ENCODE results near the gene CCDC86. TPM values are rescaled to one million over a fixed set of nuclear protein-coding genes. Genes with fewer than 3 reads are reported as not detected.

The CCDC86 gene
- total RNA-seq, 1 donor from 2014 or later: 3.3 TPM

DNA sequence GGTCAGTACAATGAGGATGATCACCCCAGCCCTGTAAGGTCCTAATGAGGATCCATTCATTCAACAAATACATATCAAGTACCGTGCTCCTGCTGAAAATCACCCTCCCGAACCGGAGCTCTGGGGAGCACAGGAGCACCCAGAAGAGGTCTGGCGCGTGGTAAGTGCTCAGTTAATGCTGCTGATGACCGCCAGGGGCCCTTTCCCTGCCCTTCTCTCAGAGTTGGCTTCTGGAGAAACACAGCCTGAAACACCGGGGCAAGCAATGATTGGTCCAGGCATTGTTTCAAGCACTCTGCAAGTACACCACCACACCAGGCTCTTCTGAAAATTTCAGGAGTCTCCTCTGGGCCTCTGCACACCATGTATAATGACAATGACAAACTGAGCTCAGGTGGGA lies 3.8 kb upstream of the CCDC86 start:
- Histone ChIP-seq H3K9ac (no peak overlapping the region), H3K9me3 (ENCODE audit: low read depth) (no peaks in the 10 kb centered on the region), H3K4me3 (no peak overlapping the region), H3K36me3 (no peaks in the 10 kb centered on the region), H4K20me1 (ENCODE audit: low read depth) (no peaks in the 10 kb centered on the region), H2AFZ (replicated peaks) (peak overlapping the region; percentile 50), H3F3A (ENCODE audit: low read depth) (no peaks in the 10 kb centered on the region), H3K4me1 (peaks cover 2% of the 10 kb centered on the region), H3K79me2 (ENCODE audit: low read depth) (peaks cover 11% of the 10 kb centered on the region), H3K27ac (no peak overlapping the region), H3K27me3 (peaks cover 28% of the 10 kb centered on the region), H3K4me2 (no peak overlapping the region)
- Mint-ChIP-seq H3K9me3 (no peaks in the 10 kb centered on the region), H3K4me3 (no peak overlapping the region), H3K27ac (no peak overlapping the region), H3K36me3 (no peaks in the 10 kb centered on the region), H3K27me3 (ENCODE audit: insufficient read depth, low read depth) (peaks cover 3% of the 10 kb centered on the region), H3K4me1 (peaks cover 13% of the 10 kb centered on the region)
- peak; percentile 35 for DNase-seq (ENCODE audit: low spot score)
- TF ChIP-seq EZH2phosphoT487 (IDR thresholded peaks at IDR 0.05) (no peak), EZH2 (IDR thresholded peaks at IDR 0.05) (no peak)
- TF ChIP-seq, protein P1, sequence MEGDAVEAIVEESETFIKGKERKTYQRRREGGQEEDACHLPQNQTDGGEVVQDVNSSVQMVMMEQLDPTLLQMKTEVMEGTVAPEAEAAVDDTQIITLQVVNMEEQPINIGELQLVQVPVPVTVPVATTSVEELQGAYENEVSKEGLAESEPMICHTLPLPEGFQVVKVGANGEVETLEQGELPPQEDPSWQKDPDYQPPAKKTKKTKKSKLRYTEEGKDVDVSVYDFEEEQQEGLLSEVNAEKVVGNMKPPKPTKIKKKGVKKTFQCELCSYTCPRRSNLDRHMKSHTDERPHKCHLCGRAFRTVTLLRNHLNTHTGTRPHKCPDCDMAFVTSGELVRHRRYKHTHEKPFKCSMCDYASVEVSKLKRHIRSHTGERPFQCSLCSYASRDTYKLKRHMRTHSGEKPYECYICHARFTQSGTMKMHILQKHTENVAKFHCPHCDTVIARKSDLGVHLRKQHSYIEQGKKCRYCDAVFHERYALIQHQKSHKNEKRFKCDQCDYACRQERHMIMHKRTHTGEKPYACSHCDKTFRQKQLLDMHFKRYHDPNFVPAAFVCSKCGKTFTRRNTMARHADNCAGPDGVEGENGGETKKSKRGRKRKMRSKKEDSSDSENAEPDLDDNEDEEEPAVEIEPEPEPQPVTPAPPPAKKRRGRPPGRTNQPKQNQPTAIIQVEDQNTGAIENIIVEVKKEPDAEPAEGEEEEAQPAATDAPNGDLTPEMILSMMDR (IDR thresholded peaks at IDR 0.05): peak; percentile 44

DNA sequence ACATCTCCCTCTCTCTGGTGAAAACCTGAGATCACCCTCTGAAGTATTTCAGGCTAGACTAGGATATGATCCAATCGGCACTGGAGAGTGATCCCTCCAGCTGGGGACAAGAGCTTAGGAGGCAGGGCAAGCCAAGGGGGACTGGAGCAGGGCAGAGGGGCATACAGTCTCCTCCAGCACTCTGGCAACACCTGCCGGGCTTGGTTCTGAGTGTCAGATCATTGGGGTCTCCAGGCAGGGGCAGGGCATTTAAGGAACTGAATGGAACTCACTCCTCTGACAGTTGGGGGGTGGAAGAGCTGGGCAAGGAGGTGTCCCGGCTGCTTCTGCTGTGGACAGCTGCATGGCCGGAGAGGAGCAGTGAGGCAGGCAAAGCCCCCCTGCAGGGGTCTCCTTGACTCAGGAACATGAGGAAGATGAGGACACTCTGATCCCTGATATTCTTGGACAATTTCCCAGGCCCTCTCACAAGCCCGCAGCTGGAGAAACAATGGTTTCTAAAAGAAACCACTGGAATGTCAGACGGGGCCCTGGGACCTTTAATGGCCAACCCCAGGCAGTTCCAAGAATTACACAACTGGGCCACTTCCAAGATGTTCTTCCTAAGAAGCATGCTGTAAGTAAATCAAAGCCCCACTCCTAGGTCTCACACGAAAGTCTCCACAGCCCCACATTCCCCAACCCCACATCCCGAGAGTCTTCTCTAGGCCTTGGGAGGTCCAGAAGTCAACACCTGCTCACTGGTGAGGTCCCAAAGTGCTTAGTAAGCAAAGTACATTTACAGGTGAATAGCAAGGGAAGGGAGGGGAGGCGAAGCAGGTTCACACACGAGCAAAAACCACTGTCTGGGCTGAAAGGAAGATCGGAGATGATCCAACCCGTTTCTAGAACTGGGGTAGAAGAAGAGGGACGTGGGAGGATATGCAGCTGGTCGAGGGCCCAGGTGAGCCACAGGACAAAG lies 1.2 kb upstream of the CCDC86 start:
- peak overlapping the region; percentile 91 for H3K4me3 Mint-ChIP-seq
- Histone ChIP-seq H3K27ac (no peak overlapping the region), H3K27me3 (peaks cover 2% of the 10 kb centered on the region), H3K79me2 (ENCODE audit: low read depth) (peaks cover 30% of the 10 kb centered on the region), H3K9me3 (ENCODE audit: low read depth) (no peaks in the 10 kb centered on the region), H3K4me1 (peaks cover 17% of the 10 kb centered on the region), H4K20me1 (ENCODE audit: low read depth) (no peaks in the 10 kb centered on the region), H3K36me3 (no peaks in the 10 kb centered on the region), H3K9ac (no peak overlapping the region), H3K4me2 (no peak overlapping the region), H3K4me3 (no peak overlapping the region), H2AFZ (replicated peaks) (no peak overlapping the region), H3F3A (ENCODE audit: low read depth) (no peaks in the 10 kb centered on the region)
- peaks cover 35% of the 10 kb centered on the region for H3K4me1 Mint-ChIP-seq
- peaks cover 9% of the 10 kb centered on the region for H3K36me3 Mint-ChIP-seq
- TF ChIP-seq, protein P1 (IDR thresholded peaks at IDR 0.05): no peak
- TF ChIP-seq EZH2 (IDR thresholded peaks at IDR 0.05): no peak
- no peak for TF ChIP-seq EZH2phosphoT487 (IDR thresholded peaks at IDR 0.05)
- peaks cover 3% of the 10 kb centered on the region for H3K27me3 Mint-ChIP-seq (ENCODE audit: insufficient read depth, low read depth)
- no peak overlapping the region for H3K27ac Mint-ChIP-seq
- no peaks in the 10 kb centered on the region for H3K9me3 Mint-ChIP-seq
- no peak for DNase-seq (ENCODE audit: low spot score)

DNA sequence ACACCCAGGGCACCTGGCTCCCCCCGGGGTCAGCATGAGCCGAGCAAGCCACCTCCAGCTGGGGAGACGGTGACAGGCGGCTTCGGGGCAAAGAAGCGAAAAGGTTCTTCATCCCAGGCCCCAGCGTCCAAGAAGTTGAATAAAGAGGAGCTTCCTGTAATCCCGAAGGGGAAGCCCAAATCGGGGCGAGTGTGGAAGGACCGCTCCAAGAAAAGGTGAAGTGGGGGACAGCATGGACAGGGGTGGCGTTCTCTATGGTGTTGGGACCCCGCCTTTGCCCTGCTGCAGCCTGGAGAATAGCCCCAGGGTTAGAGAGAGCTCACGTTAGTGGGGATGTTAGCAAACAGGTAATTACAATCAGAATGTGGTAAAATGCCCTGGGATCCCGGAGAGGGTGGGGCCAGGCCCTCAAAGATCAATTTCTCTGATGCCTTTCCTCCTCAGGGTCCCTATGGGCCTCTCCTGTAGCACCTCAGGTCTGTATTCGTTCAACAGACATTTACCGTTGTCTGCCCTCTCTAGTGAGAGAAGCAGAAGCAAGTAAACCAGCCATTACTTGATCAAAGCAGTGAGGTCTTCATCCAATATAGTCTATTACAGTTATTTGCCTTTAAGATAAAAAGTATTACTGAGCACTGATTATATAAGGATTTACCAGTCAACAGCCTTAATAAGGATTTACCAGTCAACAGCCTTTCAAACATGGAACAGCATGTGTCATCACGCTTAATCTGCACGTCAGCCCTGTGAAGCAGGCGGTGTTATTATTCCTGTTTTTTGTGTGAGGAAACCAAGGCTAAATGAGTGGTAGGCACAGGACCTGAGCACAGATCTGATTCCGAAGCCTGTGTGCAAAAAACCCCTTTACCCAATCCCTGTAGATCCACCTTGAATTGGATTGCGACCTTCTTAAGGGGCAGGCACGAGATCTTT lies 1.0 kb downstream of the CCDC86 start:
- Histone ChIP-seq H3K4me2 (peak overlapping the region; percentile 94), H3F3A (ENCODE audit: low read depth) (no peaks in the 10 kb centered on the region), H3K27me3 (no peaks in the 10 kb centered on the region), H3K9me3 (ENCODE audit: low read depth) (no peaks in the 10 kb centered on the region), H3K36me3 (no peaks in the 10 kb centered on the region), H2AFZ (replicated peaks) (no peak overlapping the region), H4K20me1 (ENCODE audit: low read depth) (no peaks in the 10 kb centered on the region), H3K9ac (peak overlapping the region; percentile 85), H3K27ac (no peak overlapping the region), H3K4me1 (peaks cover 17% of the 10 kb centered on the region), H3K79me2 (ENCODE audit: low read depth) (peaks cover 30% of the 10 kb centered on the region), H3K4me3 (peak overlapping the region; percentile 77)
- Mint-ChIP-seq H3K9me3 (no peaks in the 10 kb centered on the region), H3K4me1 (peaks cover 35% of the 10 kb centered on the region), H3K27me3 (ENCODE audit: insufficient read depth, low read depth) (peaks cover 3% of the 10 kb centered on the region), H3K27ac (peak overlapping the region; percentile 36), H3K36me3 (peaks cover 9% of the 10 kb centered on the region), H3K4me3 (peak overlapping the region; percentile 91)
- no peak for TF ChIP-seq EZH2 (IDR thresholded peaks at IDR 0.05)
- TF ChIP-seq, protein P1 (IDR thresholded peaks at IDR 0.05): no peak
- no peak for TF ChIP-seq EZH2phosphoT487 (IDR thresholded peaks at IDR 0.05)
- DNase-seq (ENCODE audit: low spot score): no peak
